IMR-90 (cell line): Measurements from ENCODE around the gene CNFN.

Experiments
- BHLHE40 ChIP-seq: fragments of 150-350 bp; IDR thresholded peaks from 2 replicates; pipeline ENCODE4 v1.6.1; 2016; ENCODE audit warnings: mild to moderate bottlenecking, low read depth, low read length
- CEBPB ChIP-seq: IDR thresholded peaks from 2 replicates; pipeline ENCODE4 v1.6.1; 2012; ENCODE audit warnings: low read depth, low read length, improper control_type of control experiment
- MAFK ChIP-seq: IDR thresholded peaks from 2 replicates; pipeline ENCODE4 v1.6.1; 2012; ENCODE audit warnings: low read depth, low read length, improper control_type of control experiment
- MAZ ChIP-seq: IDR thresholded peaks from 2 replicates; pipeline ENCODE4 v1.6.1; 2012; ENCODE audit warnings: low read depth, mild to moderate bottlenecking, low read length, improper control_type of control experiment, moderate library complexity, borderline replicate concordance
- MXI1 ChIP-seq: IDR thresholded peaks from 2 replicates; pipeline ENCODE4 v1.6.1; 2012; ENCODE audit warnings: low read depth, mild to moderate bottlenecking, low read length, moderate library complexity, borderline replicate concordance
- NFE2L2 ChIP-seq: fragments of 150-350 bp; IDR thresholded peaks from 2 replicates; pipeline ENCODE4 v1.6.1; 2016; ENCODE audit warnings: low read depth, mild to moderate bottlenecking, low read length
- POLR2A ChIP-seq: IDR thresholded peaks from 2 replicates; pipeline ENCODE4 v1.6.1; 2012; ENCODE audit warnings: mild to moderate bottlenecking, low read depth, low read length
- RAD21 ChIP-seq: IDR thresholded peaks from 2 replicates; pipeline ENCODE4 v1.6.1; 2012; ENCODE audit warnings: low read length, improper control_type of control experiment
- RCOR1 ChIP-seq: IDR thresholded peaks from 2 replicates; pipeline ENCODE4 v1.6.1; 2012; ENCODE audit warnings: mild to moderate bottlenecking, low read length, improper control_type of control experiment; ENCODE audit not compliant: insufficient replicate concordance
- RFX5 ChIP-seq: IDR thresholded peaks from 2 replicates; pipeline ENCODE4 v1.8.0; 2012; ENCODE audit warnings: low read depth, mild to moderate bottlenecking, low read length, moderate library complexity
- SMC3 ChIP-seq: fragments of 150-350 bp; IDR thresholded peaks from 2 replicates; pipeline ENCODE4 v1.6.1; 2016; ENCODE audit warnings: low read depth, mild to moderate bottlenecking, antibody characterized with exemption, low read length, moderate library complexity
- TF ChIP-seq, protein P1 (sequence below): fragments of 150-350 bp; IDR thresholded peaks from 2 replicates; pipeline ENCODE4 v1.6.1; 2016; ENCODE audit warnings: low read depth, mild to moderate bottlenecking, low read length, moderate library complexity, borderline replicate concordance
- TF ChIP-seq, protein P2 (sequence below): conservative IDR thresholded peaks from 2 replicates; pipeline ENCODE4 v1.5.1; 2012; ENCODE audit warnings: mild to moderate bottlenecking, low read depth, low read length, improper control_type of control experiment
- TF ChIP-seq, protein P3 (sequence below): fragments of 150-350 bp; IDR thresholded peaks from 2 replicates; pipeline ENCODE4 v1.6.1; 2017; ENCODE audit warnings: mild to moderate bottlenecking, antibody characterized with exemption, low read length, low read depth

DNA sequence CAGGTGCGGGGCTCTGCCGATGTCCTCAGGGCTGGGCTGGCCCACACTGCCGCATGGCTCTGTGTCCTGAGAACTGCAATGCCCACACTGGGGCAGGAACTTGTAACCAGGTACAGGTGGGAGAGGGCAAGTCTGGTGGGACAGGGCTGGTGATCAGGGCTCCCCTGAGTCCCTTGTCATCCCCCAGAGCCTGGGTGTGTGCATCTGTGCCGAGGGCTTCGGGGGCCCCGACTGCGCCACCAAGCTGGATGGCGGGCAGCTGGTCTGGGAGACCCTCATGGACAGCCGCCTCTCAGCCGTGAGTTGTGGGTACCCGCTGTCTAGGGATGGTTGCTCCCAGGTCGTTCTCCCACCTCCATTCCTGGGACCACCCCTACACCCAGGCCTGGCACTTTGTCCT lies 34.2 kb downstream of the CNFN start:
- TF ChIP-seq, protein P1, sequence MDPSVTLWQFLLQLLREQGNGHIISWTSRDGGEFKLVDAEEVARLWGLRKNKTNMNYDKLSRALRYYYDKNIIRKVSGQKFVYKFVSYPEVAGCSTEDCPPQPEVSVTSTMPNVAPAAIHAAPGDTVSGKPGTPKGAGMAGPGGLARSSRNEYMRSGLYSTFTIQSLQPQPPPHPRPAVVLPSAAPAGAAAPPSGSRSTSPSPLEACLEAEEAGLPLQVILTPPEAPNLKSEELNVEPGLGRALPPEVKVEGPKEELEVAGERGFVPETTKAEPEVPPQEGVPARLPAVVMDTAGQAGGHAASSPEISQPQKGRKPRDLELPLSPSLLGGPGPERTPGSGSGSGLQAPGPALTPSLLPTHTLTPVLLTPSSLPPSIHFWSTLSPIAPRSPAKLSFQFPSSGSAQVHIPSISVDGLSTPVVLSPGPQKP: no peak
- TF ChIP-seq, protein P2, sequence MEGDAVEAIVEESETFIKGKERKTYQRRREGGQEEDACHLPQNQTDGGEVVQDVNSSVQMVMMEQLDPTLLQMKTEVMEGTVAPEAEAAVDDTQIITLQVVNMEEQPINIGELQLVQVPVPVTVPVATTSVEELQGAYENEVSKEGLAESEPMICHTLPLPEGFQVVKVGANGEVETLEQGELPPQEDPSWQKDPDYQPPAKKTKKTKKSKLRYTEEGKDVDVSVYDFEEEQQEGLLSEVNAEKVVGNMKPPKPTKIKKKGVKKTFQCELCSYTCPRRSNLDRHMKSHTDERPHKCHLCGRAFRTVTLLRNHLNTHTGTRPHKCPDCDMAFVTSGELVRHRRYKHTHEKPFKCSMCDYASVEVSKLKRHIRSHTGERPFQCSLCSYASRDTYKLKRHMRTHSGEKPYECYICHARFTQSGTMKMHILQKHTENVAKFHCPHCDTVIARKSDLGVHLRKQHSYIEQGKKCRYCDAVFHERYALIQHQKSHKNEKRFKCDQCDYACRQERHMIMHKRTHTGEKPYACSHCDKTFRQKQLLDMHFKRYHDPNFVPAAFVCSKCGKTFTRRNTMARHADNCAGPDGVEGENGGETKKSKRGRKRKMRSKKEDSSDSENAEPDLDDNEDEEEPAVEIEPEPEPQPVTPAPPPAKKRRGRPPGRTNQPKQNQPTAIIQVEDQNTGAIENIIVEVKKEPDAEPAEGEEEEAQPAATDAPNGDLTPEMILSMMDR: no peak
- TF ChIP-seq RCOR1: no peak
- no peak for TF ChIP-seq CEBPB
- no peak for TF ChIP-seq POLR2A
- TF ChIP-seq, protein P3, sequence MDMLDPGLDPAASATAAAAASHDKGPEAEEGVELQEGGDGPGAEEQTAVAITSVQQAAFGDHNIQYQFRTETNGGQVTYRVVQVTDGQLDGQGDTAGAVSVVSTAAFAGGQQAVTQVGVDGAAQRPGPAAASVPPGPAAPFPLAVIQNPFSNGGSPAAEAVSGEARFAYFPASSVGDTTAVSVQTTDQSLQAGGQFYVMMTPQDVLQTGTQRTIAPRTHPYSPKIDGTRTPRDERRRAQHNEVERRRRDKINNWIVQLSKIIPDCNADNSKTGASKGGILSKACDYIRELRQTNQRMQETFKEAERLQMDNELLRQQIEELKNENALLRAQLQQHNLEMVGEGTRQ: no peak
- no peak for TF ChIP-seq RAD21
- no peak for TF ChIP-seq BHLHE40
- TF ChIP-seq RFX5: no peak
- TF ChIP-seq MXI1: no peak
- TF ChIP-seq SMC3: no peak
- TF ChIP-seq MAZ: no peak
- TF ChIP-seq NFE2L2: no peak
- no peak for TF ChIP-seq MAFK
